ENCODE measurements around the gene CNOT10.
"Not testable (repeated sequence)": the region's sequence is repeated elsewhere in the genome, so short reads cannot be mapped to it uniquely, and the experiment has no call there.

CNOT10 gene

DNA sequence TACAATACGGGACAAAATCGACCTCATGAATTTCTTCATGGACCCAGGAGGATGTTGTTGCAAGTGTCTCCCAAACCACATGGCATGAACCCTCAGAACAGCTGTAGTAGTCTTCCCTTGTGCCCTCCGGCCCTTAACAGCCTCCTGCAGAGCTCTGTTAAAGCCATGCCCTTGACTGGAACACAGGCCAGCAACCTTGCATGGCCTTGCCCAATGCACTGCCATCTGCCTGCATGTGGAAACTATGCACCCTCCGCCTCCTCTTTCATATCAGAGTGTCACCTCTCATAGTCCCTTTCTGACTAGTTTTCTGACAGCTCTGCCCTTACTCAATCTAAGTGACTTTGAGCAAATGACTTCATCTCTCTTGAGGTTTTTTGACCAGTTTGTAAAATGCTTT is 93.4 kb downstream of the CNOT10 start:
- no peak for DNase-seq

- DNase-seq = no peak
These were observed 95.2 kb downstream of the CNOT10 start for GRCh38 chr3:32780071-32780734.

DNA sequence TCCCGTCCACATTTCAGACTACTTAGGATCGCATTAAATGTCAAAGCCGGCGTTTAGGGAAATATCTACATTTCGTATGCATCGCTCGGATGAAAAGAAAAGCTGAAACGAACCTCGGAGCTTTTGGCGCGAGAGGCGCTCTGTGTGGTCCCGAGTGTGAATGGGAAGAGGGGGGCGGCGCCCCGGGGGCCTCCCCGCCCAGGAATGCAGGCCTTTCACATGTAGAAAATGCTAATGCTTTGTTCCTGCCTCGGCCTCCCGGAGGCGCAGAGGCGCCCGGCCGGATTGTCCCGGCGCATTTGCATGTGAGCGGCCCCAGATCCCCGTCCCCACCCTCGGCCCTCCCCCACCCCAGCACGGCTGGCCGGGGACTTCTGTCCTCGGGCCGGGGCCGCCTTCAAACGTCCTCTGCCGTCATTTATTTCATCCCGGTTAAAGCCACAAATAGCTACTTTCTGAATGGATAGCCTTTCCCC is 95.8 kb downstream of the CNOT10 start:
- peak; percentile 52 for DNase-seq

DNA sequence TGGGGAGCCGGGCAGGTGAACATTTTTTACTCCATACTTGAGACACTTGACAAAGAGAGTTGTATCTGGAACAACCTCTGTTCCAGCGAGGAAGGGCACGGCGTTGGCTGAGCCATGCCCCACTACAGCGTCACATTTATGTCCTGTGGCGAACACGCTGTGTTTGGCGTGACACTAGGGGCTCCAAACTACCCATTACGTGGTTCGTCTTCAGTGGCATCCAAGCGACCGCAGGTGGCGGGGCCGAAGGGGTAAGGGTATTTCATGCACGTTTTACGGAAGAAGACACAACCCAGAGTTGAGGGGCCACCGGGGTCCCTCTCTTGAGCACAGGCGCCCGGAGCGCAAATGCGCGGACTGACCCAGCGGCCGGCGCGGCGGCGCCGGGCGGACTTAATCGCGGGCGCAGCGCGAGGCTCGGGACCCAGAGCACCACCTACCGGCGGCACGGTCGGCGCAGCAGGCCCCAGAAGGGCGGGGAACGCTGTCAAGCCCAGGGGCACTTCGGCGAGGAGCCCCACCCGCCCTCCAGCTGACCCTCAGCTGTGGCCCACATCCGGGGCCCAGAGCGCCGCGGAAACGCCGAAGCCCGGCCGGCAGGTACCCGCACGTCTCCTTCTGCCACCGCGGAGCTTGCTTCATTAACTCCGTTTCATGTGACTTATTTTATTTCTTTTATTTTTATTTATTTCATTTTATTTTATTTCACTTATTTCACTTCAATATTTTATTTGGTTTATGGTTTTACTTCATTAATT is 96.4 kb downstream of the CNOT10 start:
- DNase-seq = peak; percentile 85

GRCh38 chr3:32781969-32782270 is 96.9 kb downstream of the CNOT10 start:
- DNase-seq = not testable (repeated sequence)

DNA sequence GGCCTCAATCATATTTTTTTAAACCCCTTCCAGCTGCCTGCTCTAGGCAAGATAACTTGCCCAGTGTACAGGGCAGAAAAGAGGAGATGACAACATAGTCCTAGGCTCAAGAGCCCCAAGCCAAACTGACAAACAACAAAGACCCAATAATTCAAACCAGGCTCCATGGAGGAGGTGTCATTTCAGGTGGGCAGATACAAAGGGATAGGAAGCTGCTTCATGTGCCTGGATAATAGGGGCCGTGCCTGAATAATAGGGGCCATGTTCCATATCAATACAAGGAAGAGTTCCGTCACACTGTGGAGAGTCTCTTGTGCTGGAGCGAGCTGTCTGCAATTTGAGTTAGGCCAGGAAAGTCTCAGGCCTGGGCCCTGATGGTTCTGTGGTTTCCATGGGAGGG is 97.4 kb downstream of the CNOT10 start:
- no peak for DNase-seq

- no peak for DNase-seq
These were observed 106.8 kb downstream of the CNOT10 start for GRCh38 chr3:32791833-32792232.

DNA sequence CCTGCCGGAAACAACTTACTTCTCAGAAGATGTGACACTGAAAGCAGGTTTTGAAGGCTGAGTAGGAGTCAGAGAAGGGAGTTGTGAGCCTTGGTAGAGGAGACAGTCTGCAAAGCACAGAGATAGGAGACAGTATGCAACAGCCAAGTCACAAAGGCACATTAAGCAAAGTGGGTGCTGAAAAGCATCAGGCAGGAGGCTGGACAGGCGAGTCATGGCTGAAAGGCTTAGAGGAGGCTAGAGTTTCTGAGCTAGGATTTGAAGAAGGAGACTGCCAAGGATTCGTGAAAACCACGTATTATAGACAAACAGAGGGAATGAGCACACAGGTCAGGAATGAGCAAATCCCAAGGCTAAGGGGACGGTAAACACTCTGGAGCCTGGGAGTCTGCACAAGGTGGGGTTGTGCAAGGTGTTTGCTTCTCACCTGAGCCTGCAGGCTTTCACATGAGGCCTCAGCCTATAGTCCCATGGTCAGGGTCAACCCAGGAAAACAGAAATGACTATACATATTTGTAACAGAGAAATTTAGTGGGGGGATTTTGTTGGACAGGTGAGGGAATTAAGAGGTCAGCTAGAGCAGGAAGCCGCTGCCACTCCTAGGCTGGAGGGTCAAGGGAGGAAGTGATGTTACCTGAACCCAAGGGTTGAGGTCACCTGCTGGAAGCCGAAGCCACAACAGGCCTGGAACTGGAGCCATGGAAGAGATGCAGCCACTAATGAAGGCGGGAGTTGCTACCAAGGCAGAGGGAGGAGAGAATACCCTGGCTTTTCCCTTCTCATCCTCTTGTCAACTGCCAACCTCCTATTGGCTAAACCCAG is 109.7 kb downstream of the CNOT10 start:
- DNase-seq = no peak

DNA sequence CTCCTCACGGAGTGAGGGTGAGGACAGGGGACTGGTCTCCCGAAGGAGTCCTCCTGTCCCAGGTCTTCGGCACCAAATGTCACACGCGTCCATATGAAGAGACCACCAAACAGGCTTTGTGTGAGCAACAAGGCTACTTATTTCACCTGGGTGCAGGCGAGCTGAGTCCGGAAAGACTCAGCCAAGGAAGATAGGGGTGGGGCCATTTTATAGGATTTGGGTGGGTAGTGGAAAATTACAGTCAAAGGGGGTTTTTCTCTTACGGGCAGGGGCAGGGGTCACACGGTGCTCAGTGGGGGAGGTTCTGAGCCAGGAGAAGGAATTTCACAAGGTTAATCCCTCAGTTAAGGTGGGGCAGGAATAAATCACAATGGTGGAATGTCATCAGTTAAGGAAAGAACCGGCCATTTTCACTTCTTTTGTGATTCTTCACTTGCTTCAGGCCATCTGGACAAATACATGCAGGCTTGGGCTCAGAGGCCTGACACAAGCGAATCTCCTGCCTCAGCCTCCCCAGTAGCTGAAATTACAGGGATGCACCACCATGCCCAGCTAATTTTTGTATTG is 111.5 kb downstream of the CNOT10 start:
- not testable (repeated sequence) for DNase-seq

DNA sequence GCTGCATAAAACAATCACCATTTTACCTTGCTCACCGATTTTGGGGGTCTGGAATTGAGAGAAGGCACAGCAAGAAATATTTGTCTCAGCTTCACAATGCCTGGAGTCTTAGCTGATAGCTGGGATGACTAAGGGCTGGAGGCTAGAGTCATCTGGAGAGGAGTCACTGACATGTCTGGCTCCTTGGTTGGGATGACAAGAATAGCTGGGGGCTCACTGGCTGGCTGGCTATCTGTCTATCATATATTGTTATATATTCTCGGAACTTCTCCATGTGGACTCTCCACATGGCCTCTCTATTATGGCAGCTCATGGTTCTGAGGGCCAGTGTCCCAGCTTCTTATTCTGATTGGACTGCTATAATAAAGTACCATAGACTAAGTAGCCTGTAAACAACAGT is 112.8 kb downstream of the CNOT10 start:
- no peak for DNase-seq

GRCh38 chr3:32801440-32801839 is 116.5 kb downstream of the CNOT10 start:
- not testable (repeated sequence) for DNase-seq

DNA sequence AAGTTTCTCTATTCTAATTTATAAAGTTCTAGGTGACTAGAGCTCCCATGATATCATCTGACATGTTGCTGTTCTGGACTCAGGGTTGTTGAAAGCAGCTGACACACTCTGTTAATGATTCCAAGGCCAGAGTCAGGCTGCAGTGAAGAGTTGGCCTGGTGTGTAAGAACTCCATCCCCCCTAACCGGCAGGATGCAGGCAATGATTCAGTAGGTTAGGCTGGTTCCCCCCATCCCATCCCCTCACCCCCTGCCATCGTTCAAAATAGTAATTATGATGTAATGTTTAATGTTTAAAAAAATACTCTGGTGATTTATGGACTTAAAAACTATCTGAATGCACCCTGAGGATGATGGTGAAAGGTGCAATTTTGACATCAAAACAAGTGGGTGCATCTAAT is 128.2 kb downstream of the CNOT10 start:
- DNase-seq = no peak

DNA sequence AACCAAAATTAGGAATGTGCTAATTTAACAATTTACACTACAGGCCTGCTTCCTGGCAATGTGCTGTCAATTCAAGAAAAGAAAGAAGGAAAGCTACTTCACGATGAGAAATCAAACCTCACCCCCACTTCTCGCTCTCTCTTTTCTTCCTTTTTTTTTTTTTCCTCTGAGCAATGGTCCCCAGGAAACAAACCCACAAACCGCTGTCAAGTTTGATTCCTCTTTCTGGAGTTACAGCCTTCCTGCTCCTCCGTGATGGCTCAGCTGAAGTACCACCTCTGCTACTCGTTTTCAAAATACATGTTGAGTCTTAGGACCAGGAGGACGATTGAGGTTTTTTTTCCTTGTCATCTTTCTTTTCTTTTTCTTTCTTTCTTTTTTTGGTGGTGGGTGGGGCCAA is 129.4 kb downstream of the CNOT10 start:
- no peak for DNase-seq

DNA sequence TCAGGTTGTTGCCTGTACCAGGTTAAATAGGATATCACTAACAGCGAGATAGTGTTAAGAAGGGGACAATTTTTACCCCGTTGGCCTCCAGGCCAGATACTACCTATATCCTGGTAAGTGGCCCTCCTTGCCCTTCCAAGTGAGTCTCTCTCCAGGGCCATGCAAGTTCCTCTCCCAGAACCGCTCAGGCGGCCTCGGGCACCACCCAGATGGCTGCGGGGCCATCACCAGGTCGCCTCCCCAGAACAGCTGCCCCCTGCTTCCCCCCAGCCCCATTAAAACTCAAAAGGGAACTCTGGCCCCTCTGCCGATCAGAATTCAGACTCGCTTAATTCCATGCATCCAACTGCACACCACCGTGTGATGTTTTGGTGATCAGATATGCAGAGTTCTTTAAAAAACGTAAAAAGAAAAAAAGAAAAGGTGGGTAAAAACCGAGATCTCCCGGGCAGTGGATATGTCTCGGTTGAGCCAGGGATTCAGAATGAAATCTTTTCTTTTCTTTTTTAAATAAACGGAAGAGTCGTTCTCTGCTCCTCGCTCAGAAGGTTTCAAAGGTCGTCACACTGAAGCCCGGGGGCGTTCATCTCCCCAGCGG is 131.0 kb downstream of the CNOT10 start:
- DNase-seq = no peak

GRCh38 chr3:32816439-32817256 is 131.7 kb downstream of the CNOT10 start:
- DNase-seq = peak; percentile 56

GRCh38 chr3:32817257-32817557 is 132.2 kb downstream of the CNOT10 start:
- DNase-seq = peak; percentile 44

DNA sequence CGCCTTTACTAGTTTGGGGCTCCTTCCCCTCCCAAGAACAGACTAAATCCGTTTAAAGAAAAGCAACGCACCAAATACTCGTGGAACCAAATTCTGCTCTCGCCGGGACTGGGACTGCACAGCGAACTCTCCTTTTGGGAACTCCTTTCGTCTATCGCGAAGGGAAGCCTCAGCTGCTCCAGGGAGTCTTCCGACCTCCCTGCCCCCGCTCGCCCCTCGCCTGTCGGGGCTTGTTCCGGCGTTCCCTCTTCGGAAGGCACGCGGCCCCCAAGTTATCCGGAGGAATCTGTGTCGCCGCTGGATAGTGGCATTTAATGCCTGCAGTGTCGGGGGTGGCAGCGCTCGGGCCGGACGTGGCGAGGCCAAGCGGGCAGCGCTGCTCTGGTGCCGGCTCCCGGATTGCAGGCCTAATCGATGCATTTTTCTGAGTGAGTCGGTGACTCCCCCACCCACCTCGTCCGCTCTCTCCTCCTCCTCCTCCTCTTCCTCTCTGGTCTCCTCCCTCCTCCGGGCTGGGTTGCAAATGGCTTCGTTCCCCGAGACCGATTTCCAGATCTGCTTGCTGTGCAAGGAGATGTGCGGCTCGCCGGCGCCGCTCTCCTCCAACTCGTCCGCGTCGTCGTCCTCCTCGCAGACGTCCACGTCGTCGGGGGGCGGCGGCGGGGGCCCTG is 132.7 kb downstream of the CNOT10 start, which contains the start of gene TRIM71:
Gene TRIM71 (plus strand): TSS at position 440 of the 671 bp plus-strand sequence. CDS start 84 bp downstream, at position 524.
- DNase-seq = peak; percentile 44

DNA sequence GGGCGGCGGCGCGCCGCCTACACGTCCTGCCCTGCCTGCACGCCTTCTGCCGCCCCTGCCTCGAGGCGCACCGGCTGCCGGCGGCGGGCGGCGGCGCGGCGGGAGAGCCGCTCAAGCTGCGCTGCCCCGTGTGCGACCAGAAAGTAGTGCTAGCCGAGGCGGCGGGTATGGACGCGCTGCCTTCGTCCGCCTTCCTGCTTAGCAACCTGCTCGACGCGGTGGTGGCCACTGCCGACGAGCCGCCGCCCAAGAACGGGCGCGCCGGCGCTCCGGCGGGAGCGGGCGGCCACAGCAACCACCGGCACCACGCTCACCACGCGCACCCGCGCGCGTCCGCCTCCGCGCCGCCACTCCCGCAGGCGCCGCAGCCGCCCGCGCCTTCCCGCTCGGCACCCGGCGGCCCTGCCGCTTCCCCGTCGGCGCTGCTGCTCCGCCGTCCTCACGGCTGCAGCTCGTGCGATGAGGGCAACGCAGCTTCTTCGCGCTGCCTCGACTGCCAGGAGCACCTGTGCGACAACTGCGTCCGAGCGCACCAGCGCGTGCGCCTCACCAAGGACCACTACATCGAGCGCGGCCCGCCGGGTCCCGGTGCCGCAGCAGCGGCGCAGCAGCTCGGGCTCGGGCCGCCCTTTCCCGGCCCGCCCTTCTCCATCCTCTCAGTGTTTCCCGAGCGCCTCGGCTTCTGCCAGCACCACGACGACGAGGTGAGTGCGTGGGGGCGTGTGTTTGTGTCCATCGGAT is 133.4 kb downstream of the CNOT10 start:
- peak; percentile 41 for DNase-seq

DNA sequence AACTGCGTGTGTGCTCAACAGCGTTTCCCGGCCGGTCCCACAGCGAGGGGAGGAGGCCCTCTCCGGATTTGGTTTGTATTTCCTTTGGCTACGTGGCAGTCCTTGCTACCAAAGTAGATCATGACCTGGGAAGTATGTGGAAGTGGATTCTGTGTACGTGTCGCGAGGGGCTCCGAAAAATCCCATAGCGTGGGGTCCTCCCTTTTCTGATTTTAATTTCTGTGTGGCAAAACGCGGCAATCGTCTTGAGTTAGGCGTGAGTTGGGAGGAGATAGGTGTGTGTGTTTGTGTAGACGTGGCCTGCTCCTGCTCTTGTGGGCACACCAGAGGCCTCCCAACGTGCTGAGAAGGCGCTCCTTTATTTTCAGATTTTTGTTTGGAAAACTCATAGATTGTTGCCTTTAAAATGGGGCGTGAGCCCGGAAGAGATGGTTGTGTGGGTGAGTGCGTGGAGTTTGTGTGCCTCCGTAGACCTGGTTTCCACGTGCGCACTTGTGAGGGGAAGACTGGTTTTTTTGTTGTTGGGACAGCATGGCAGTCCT is 134.1 kb downstream of the CNOT10 start:
- no peak for DNase-seq

GRCh38 chr3:32819551-32820348 is 134.8 kb downstream of the CNOT10 start:
- no peak for DNase-seq

All from left hindlimb (tissue), 1 donor.